ENCODE results near the gene FOXL3. TPM values are rescaled to one million over a fixed set of nuclear protein-coding genes. Genes with fewer than 3 reads are reported as not detected.

FOXL3 gene
- total and polyA plus RNA-seq, 2 donors (not counting 1 experiment from before 2014, with no cell fraction given) = not detected

DNA sequence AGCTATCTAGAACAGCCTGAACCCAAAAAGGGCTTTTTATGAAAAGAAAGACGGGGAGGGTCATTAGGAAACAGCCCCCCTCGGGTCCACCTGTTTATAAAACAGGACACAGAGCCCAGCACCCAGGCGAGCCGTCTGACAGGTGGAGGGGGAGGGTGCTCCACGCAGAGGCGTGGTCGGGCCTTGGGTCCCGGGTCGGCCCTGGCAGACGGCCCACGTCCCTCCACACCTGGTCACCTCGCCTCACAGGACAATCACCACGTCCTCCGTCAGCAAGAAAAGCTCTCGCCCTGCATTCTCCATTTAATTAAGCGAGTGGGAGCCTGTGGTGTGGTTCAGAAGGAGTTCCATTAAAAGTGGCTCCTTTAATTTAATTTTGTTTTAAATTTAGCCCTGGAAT is 42.3 kb upstream of the FOXL3 start:
- DNase-seq (no peak), ATAC-seq (ENCODE audit: low read depth) (no peak)
- H3K4me3 Mint-ChIP-seq = no peak overlapping the region
- Histone ChIP-seq H3K4me3 (ENCODE audit: control extremely low read depth in 1 of 5, extremely low read depth in 1 of 5, insufficient read depth in 1 of 5, low read depth in 2 of 5, low read length in 4 of 5) (no peak overlapping the region), H3K79me2 (ENCODE audit: control insufficient read depth, insufficient read depth, low read length) (no peaks in the 10 kb centered on the region), H3K4me2 (replicated peaks; ENCODE audit: low read depth, low read length, poor library complexity, severe bottlenecking) (no peak overlapping the region), H3K9ac (ENCODE audit: low read length) (no peak overlapping the region), H3K27me3 (replicated peaks in 1 of 4; ENCODE audit: control extremely low read depth in 1 of 4, control insufficient read depth in 3 of 4, insufficient read depth in 4 of 4, low read length in 3 of 4) (no peaks in the 10 kb centered on the region), H3K4me1 (ENCODE audit: control insufficient read depth in 2 of 2, insufficient read depth in 2 of 2, low read length in 2 of 2) (no peaks in the 10 kb centered on the region), H3K27ac (ENCODE audit: low read length in 2 of 2) (no peak overlapping the region), H3K9me3 (ENCODE audit: control extremely low read depth in 1 of 3, control insufficient read depth in 2 of 3, insufficient read depth in 1 of 3, low read length in 2 of 3) (peaks cover 0 to under 1% (median 0%) of the 10 kb centered on the region in 3 donors), H4K20me1 (ENCODE audit: control insufficient read depth, insufficient read depth, low read length, poor library complexity, severe bottlenecking) (no peaks in the 10 kb centered on the region), H2AFZ (ENCODE audit: insufficient read depth, low read depth, low read length, poor library complexity, severe bottlenecking) (no peak overlapping the region), H3K36me3 (replicated peaks in 1 of 2; ENCODE audit: control extremely low read depth in 1 of 2, control insufficient read depth in 1 of 2, extremely low read depth in 1 of 2, insufficient read depth in 2 of 2, low read length in 1 of 2) (no peaks in the 10 kb centered on the region)
- POLR2A ChIA-PET = no interaction called here
- no peak for TF ChIP-seq EZH2 (IDR thresholded peaks at IDR 0.05; ENCODE audit: borderline replicate concordance, insufficient read depth, low read depth, low read length, poor library complexity, severe bottlenecking)
- no peak for TF ChIP-seq CTCF (IDR thresholded peaks at IDR 0.05)
- CTCF ChIA-PET = no interaction called here
- H3K27ac Mint-ChIP-seq = no peak overlapping the region
- intact Hi-C loops (cut with micrococcal nuclease) = no loop called here
- no peaks in the 10 kb centered on the region for H3K9me3 Mint-ChIP-seq (ENCODE audit: insufficient read depth)
- WGBS (ENCODE audit: insufficient coverage) = 100% methylated on average over 8 of the region's 16 CpGs
- H3K27me3 Mint-ChIP-seq = no peaks in the 10 kb centered on the region
- H3K4me1 Mint-ChIP-seq = no peaks in the 10 kb centered on the region

- Histone ChIP-seq H3K4me1 (ENCODE audit: control insufficient read depth in 2 of 2, insufficient read depth in 2 of 2, low read length in 2 of 2) (no peaks in the 10 kb centered on the region), H3K27ac (ENCODE audit: low read length in 2 of 2) (no peak overlapping the region), H3K9me3 (ENCODE audit: control extremely low read depth in 1 of 3, control insufficient read depth in 2 of 3, insufficient read depth in 1 of 3, low read length in 2 of 3) (peaks cover 0 to 5% (median 0%) of the 10 kb centered on the region in 3 donors), H3K9ac (ENCODE audit: low read length) (no peak overlapping the region), H3K4me2 (replicated peaks; ENCODE audit: low read depth, low read length, poor library complexity, severe bottlenecking) (no peak overlapping the region), H3K36me3 (replicated peaks in 1 of 2; ENCODE audit: control extremely low read depth in 1 of 2, control insufficient read depth in 1 of 2, extremely low read depth in 1 of 2, insufficient read depth in 2 of 2, low read length in 1 of 2) (no peaks in the 10 kb centered on the region), H4K20me1 (ENCODE audit: control insufficient read depth, insufficient read depth, low read length, poor library complexity, severe bottlenecking) (no peaks in the 10 kb centered on the region), H3K79me2 (ENCODE audit: control insufficient read depth, insufficient read depth, low read length) (no peaks in the 10 kb centered on the region), H3K27me3 (replicated peaks in 1 of 4; ENCODE audit: control extremely low read depth in 1 of 4, control insufficient read depth in 3 of 4, insufficient read depth in 4 of 4, low read length in 3 of 4) (no peaks in the 10 kb centered on the region), H3K4me3 (ENCODE audit: control extremely low read depth in 1 of 5, extremely low read depth in 1 of 5, insufficient read depth in 1 of 5, low read depth in 2 of 5, low read length in 4 of 5) (no peak overlapping the region), H2AFZ (ENCODE audit: insufficient read depth, low read depth, low read length, poor library complexity, severe bottlenecking) (no peak overlapping the region)
- 95% methylated on average over 13 of the region's 20 CpGs for WGBS (ENCODE audit: insufficient coverage)
- no peak for TF ChIP-seq EZH2 (IDR thresholded peaks at IDR 0.05; ENCODE audit: borderline replicate concordance, insufficient read depth, low read depth, low read length, poor library complexity, severe bottlenecking)
- no peak for TF ChIP-seq CTCF (IDR thresholded peaks at IDR 0.05)
- no peak overlapping the region for H3K4me3 Mint-ChIP-seq
- H3K27me3 Mint-ChIP-seq = no peaks in the 10 kb centered on the region
- no peaks in the 10 kb centered on the region for H3K4me1 Mint-ChIP-seq
- no peak for DNase-seq
- CTCF ChIA-PET = no interaction called here
- no peaks in the 10 kb centered on the region for H3K9me3 Mint-ChIP-seq (ENCODE audit: insufficient read depth)
- H3K27ac Mint-ChIP-seq = no peak overlapping the region
- intact Hi-C loops (cut with micrococcal nuclease) = no loop called here
- no peak for ATAC-seq (ENCODE audit: low read depth)
- POLR2A ChIA-PET = no interaction called here
These were observed 41.1 kb upstream of the FOXL3 start for GRCh38 chr7:248732-249435.
